HL-60 (cell line): ENCODE data around the gene ALG11.
"Not testable (repeated sequence)": the region's sequence is repeated elsewhere in the genome, so short reads cannot be mapped to it uniquely, and the experiment has no call there.

Experiments used
- SPI1 ChIP-seq: IDR thresholded peaks from 2 replicates; pipeline ENCODE4 v1.6.1; 2012; ENCODE audit warnings: low read depth, mild to moderate bottlenecking, borderline replicate concordance
- TF ChIP-seq, protein P1 (sequence below): IDR thresholded peaks from one replicate; pipeline ENCODE4 v1.5.1; 2011; ENCODE audit warnings: low read length, control low read depth, inconsistent platforms; ENCODE audit not compliant: insufficient read depth

DNA sequence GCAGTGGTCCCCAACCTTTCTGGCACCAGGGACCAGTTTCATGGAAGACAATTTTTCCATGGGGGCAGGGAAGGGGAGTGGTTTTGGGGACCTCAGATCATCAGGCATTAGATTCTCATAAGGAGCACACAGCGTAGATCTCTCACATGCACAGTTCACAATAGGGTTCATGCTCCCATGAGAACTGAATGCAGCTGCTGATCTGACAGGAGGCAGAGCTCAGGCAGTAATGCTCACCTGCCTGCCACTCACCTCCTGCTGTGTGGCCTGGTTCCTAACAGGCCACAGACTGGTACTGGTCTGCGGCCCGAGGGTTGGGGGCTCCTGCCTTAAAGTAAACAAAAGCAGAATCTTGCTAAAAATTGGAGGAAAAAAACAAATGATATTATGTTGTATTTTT lies 48.9 kb downstream of the ALG11 start:
- TF ChIP-seq, protein P1, sequence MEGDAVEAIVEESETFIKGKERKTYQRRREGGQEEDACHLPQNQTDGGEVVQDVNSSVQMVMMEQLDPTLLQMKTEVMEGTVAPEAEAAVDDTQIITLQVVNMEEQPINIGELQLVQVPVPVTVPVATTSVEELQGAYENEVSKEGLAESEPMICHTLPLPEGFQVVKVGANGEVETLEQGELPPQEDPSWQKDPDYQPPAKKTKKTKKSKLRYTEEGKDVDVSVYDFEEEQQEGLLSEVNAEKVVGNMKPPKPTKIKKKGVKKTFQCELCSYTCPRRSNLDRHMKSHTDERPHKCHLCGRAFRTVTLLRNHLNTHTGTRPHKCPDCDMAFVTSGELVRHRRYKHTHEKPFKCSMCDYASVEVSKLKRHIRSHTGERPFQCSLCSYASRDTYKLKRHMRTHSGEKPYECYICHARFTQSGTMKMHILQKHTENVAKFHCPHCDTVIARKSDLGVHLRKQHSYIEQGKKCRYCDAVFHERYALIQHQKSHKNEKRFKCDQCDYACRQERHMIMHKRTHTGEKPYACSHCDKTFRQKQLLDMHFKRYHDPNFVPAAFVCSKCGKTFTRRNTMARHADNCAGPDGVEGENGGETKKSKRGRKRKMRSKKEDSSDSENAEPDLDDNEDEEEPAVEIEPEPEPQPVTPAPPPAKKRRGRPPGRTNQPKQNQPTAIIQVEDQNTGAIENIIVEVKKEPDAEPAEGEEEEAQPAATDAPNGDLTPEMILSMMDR: not testable (repeated sequence)
- TF ChIP-seq SPI1: not testable (repeated sequence)
